ENCODE results near the gene SHISA7.

DNA sequence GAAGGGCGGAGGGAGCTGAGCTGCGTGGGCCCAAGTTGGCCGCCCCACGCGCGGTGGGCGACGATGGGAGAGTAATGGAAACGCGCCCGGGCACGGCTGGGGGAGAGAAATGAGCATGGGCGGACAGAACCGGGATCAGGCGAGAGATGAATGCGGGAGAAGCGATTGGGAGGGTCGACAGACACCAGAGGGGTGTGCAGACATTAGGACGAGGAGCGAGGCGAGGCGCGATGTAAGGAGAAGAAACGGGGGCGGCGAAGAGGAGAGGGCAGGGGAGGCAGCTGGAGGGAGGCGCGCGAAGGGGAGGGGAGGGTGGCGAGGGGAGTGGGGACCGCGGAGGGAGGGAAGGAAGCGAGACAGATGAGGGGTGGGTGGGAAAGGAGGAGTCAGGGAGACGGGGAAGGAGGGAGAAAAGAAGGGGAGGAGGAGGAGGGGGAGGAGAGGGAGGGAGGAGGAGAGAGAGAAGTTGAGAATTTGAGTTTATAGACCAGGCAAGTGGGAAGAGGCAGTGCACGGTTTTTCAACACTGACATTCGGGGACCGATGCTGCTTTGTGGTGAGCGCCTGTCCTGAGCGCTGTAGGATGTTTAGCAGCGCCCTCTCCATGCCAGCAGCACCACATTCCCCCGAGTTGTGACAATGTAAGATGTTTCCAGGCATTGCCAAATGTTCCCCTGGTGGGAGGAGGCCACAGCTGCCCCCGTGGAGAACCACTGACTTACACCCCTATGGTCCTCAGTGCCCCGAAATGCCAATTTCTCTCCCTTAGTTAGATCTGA lies at the start of gene SHISA7:
- no peak for TF ChIP-seq POLR2A (IDR thresholded peaks at IDR 0.05)
- TF ChIP-seq, protein P1, sequence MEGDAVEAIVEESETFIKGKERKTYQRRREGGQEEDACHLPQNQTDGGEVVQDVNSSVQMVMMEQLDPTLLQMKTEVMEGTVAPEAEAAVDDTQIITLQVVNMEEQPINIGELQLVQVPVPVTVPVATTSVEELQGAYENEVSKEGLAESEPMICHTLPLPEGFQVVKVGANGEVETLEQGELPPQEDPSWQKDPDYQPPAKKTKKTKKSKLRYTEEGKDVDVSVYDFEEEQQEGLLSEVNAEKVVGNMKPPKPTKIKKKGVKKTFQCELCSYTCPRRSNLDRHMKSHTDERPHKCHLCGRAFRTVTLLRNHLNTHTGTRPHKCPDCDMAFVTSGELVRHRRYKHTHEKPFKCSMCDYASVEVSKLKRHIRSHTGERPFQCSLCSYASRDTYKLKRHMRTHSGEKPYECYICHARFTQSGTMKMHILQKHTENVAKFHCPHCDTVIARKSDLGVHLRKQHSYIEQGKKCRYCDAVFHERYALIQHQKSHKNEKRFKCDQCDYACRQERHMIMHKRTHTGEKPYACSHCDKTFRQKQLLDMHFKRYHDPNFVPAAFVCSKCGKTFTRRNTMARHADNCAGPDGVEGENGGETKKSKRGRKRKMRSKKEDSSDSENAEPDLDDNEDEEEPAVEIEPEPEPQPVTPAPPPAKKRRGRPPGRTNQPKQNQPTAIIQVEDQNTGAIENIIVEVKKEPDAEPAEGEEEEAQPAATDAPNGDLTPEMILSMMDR (IDR thresholded peaks at IDR 0.05), result no peak
